Cardiac muscle cell (in vitro differentiated cells and primary cell): Measurements from ENCODE around the gene FGF14. TPM values are rescaled to one million over a fixed set of nuclear protein-coding genes. Genes with fewer than 3 reads are reported as not detected.

Source experiments
- DNase-seq, 2 donors: peaks; one replicate each; pipeline versions ENCODE4 v3.0.0 to v3.0.0-alpha.2; 2010 to 2017; ENCODE audit warnings: low read depth in 1 of 2, low spot score in 1 of 2
- H3K27ac ChIP-seq: fragments of 200-600 bp; sonication (generic); 2 replicates; pipeline ENCODE4 v1.5.1; 2016
- H3K27me3 ChIP-seq: fragments of 200-600 bp; sonication (generic); 2 replicates; pipeline ENCODE4 v1.6.0; 2016; ENCODE audit warnings: control low read depth
- H3K36me3 ChIP-seq: fragments of 200-600 bp; sonication (generic); 2 replicates; pipeline ENCODE4 v1.5.1; 2016; ENCODE audit warnings: control low read depth
- H3K4me1 ChIP-seq: fragments of 200-600 bp; sonication (generic); 2 replicates; pipeline ENCODE4 v1.8.1; 2017; ENCODE audit warnings: low read depth, mild to moderate bottlenecking, mixed run types
- H3K4me3 ChIP-seq: fragments of 200-600 bp; sonication (generic); 2 replicates; pipeline ENCODE4 v1.5.1; 2016; ENCODE audit warnings: mild to moderate bottlenecking
- H3K9me3 ChIP-seq: fragments of 200-600 bp; sonication (generic); 2 replicates; pipeline ENCODE4 v1.5.1; 2017; ENCODE audit warnings: low read depth, mild to moderate bottlenecking, control low read depth
- polyA plus RNA-seq: library from polyadenylated mRNA; unstranded; fragments of >200 nt; fragmentation: Nextera tagmentation; extraction: Ambion mirVana; gene quantifications from 2 replicates; pipeline ENCODE4 v1.2.1, GENCODE V29; 2016
- total RNA-seq: library from RNA; depleted of rRNA; stranded (reverse); fragments of >200 nt; gene quantifications from 2 replicates; pipeline ENCODE4 v1.2.3, GENCODE V29; 2016
- TF ChIP-seq, protein P1 (sequence below): IDR thresholded peaks from 2 replicates; pipeline ENCODE4 v1.5.1; 2012; ENCODE audit warnings: low read depth, mild to moderate bottlenecking, low read length

Gene FGF14
- total and polyA plus RNA-seq, 2 experiments from 2014 or later, result not detected

DNA sequence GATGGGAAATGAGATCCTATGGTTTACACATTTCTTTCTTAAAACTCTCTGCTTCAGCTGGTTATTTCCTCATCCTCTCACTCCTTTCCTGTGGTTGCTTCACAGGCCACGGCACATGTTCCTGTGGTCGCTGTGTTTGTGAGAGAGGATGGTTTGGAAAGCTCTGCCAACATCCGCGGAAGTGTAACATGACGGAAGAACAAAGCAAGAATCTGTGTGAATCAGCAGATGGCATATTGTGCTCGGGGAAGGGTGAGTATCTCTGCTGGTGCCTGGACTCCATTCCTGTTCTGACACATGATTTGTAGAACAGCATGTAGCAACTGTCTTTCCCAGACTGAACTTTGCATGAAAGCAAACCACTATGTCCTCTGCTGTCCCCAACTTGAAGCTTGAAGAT, 695.2 kb downstream of the FGF14 start:
- peak in 1 of 2 donors; percentile 74 for DNase-seq
- Histone ChIP-seq H3K4me1 (no peaks in the 10 kb centered on the region), H3K4me3 (no peak overlapping the region), H3K36me3 (no peaks in the 10 kb centered on the region), H3K27ac (no peak overlapping the region), H3K27me3 (peaks cover 13% of the 10 kb centered on the region), H3K9me3 (no peaks in the 10 kb centered on the region)
- TF ChIP-seq, protein P1, sequence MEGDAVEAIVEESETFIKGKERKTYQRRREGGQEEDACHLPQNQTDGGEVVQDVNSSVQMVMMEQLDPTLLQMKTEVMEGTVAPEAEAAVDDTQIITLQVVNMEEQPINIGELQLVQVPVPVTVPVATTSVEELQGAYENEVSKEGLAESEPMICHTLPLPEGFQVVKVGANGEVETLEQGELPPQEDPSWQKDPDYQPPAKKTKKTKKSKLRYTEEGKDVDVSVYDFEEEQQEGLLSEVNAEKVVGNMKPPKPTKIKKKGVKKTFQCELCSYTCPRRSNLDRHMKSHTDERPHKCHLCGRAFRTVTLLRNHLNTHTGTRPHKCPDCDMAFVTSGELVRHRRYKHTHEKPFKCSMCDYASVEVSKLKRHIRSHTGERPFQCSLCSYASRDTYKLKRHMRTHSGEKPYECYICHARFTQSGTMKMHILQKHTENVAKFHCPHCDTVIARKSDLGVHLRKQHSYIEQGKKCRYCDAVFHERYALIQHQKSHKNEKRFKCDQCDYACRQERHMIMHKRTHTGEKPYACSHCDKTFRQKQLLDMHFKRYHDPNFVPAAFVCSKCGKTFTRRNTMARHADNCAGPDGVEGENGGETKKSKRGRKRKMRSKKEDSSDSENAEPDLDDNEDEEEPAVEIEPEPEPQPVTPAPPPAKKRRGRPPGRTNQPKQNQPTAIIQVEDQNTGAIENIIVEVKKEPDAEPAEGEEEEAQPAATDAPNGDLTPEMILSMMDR, result no peak

DNA sequence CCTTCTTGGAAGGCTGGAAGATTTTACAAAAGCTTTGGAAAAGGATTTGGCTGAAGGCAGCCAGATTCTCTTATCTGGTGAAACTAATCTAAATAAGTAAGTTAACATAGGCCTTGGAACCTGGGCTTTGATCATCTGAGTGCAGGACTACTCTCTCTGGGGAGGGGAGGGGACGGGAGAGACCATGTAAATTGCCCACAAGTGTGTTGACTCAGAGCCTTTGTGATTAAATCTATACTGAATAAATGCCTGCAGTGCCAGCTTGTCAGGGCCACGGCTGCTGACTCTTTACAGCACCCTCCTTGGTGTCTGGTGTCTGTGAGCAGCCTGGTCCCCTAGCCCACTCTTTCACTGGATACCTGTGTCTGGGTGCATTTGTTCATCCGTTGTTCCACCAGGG, 698.0 kb downstream of the FGF14 start:
- TF ChIP-seq, protein P1, result no peak
- Histone ChIP-seq H3K9me3 (no peaks in the 10 kb centered on the region), H3K4me3 (no peak overlapping the region), H3K4me1 (no peaks in the 10 kb centered on the region), H3K36me3 (no peaks in the 10 kb centered on the region), H3K27ac (no peak overlapping the region), H3K27me3 (peaks cover 8% of the 10 kb centered on the region)
- no peak for DNase-seq

DNA sequence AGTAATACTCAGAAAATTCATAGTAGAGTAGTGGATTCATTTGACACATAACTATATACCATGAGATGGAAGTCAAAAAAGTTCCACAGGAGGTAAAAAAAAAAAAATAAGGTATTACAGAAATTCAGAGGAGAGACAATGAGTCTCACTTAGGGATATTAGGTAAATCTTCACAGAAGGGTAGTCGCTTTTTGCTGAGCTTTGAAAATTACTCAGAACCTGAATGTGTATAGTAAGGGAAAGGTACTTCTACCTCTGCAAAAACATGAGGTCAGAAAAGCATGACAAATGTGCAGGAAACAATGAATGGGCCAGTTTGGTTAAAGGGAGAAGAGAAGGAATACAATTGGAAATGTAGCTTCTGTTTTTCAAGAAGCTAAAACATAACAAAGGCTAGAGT, 698.8 kb downstream of the FGF14 start:
- TF ChIP-seq, protein P1, result no peak
- no peaks in the 10 kb centered on the region for H3K36me3 ChIP-seq
- H3K9me3 ChIP-seq, result no peaks in the 10 kb centered on the region
- no peak overlapping the region for H3K27ac ChIP-seq
- H3K27me3 ChIP-seq, result peaks cover 6% of the 10 kb centered on the region
- DNase-seq, result no peak
- H3K4me1 ChIP-seq, result no peaks in the 10 kb centered on the region
- H3K4me3 ChIP-seq, result no peak overlapping the region

DNA sequence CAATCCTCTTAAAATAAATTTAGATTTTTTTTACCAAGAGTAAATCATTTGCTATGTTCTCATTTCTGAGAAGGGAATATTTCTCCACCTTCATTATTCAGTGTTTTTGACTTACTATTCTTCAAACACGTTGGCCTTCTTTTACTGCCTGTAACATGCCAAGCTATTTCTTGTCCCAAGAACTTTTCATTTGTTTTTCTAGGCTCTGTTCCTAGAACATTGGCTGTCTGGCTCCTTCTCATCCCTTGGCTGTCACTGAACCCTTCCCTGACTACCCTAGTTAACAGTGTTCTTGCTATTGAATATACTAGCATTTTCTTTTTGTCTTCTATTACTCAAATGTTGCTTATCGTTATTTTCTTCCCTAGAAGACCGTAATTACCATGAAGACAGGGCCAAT, 701.2 kb downstream of the FGF14 start:
- no peak overlapping the region for H3K27ac ChIP-seq
- H3K4me3 ChIP-seq, result no peak overlapping the region
- no peaks in the 10 kb centered on the region for H3K36me3 ChIP-seq
- H3K4me1 ChIP-seq, result no peaks in the 10 kb centered on the region
- TF ChIP-seq, protein P1, result no peak
- DNase-seq, result peak in 1 of 2 donors; percentile 13
- H3K9me3 ChIP-seq, result no peaks in the 10 kb centered on the region
- peaks cover 4% of the 10 kb centered on the region for H3K27me3 ChIP-seq

DNA sequence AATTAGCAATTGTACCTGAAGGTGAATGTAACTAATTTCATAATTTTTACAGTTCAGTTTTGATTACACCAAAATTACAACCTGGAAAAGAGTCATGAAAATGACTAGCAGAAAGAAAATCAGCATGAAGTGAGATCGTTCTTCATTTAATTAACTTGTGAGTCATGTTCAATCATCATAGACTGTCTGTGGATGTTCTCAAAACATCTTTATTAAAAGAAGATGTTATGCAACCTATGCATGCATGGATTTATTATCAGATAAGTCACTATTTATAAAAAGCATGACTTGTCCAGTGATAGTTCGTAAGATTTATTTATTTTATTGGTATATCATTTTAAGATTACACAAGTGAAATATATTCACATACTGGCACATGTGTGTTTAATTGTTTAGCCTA, 703.4 kb downstream of the FGF14 start:
- DNase-seq, result no peak
- Histone ChIP-seq H3K4me3 (no peak overlapping the region), H3K4me1 (no peaks in the 10 kb centered on the region), H3K36me3 (no peaks in the 10 kb centered on the region), H3K9me3 (no peaks in the 10 kb centered on the region), H3K27ac (no peak overlapping the region), H3K27me3 (peaks cover 8% of the 10 kb centered on the region)
- TF ChIP-seq, protein P1, result no peak

DNA sequence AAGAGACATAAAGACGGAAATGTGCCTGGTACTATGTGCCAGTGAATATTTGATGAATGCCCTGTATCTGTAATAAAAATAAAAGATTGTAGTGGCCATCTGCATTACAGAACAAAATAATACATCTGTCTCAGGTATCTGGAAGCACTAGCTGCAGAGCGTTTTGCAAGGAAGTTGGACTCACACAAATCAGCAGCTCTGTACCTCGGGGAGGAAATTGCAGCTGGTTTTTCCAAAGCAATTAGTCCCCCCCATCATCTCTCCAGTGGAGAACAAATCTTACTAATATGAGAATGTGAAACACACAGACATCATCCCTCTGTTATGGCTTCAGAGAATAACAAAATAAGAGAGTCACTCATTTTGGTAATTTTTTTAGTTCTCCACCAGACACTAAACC, 704.1 kb downstream of the FGF14 start:
- DNase-seq, result no peak
- Histone ChIP-seq H3K4me3 (no peak overlapping the region), H3K27me3 (peaks cover 13% of the 10 kb centered on the region), H3K9me3 (no peaks in the 10 kb centered on the region), H3K4me1 (no peaks in the 10 kb centered on the region), H3K36me3 (no peaks in the 10 kb centered on the region), H3K27ac (no peak overlapping the region)
- TF ChIP-seq, protein P1, result no peak
